GM08714 (cell line): ENCODE measurements around the gene NCOR2.

Experiments
- H3K4me3 ChIP-seq: fragments of 200-500 bp; sonication (Bioruptor generic); 2 replicates; pipeline ENCODE4 v1.5.1; 2014; ENCODE audit warnings: mild to moderate bottlenecking, low read length, inconsistent platforms
- ZNF274 ChIP-seq: IDR thresholded peaks from 2 replicates; pipeline ENCODE4 v1.6.1; 2012; ENCODE audit warnings: mild to moderate bottlenecking, low read depth, low read length

NCOR2 gene

GRCh38 chr12:124576061-124576650, 8.7 kb upstream of the NCOR2 start:
- H3K4me3 ChIP-seq = no peak overlapping the region
- no peak for TF ChIP-seq ZNF274

GRCh38 chr12:124573839-124574786, 6.7 kb upstream of the NCOR2 start:
- no peak overlapping the region for H3K4me3 ChIP-seq
- no peak for TF ChIP-seq ZNF274

- no peak overlapping the region for H3K4me3 ChIP-seq
- no peak for TF ChIP-seq ZNF274
Observed at GRCh38 chr12:124571556-124571955, 4.1 kb upstream of the NCOR2 start.

GRCh38 chr12:124570810-124571209, 3.4 kb upstream of the NCOR2 start:
- no peak for TF ChIP-seq ZNF274

GRCh38 chr12:124569375-124570148, 2.1 kb upstream of the NCOR2 start:
- H3K4me3 ChIP-seq = no peak overlapping the region
- TF ChIP-seq ZNF274 = no peak

More at GRCh38 chr12:124570810-124571209, 3.4 kb upstream of the NCOR2 start:
- no peak overlapping the region for H3K4me3 ChIP-seq

GRCh38 chr12:124568431-124569374, 1.3 kb upstream of the NCOR2 start:
- H3K4me3 ChIP-seq = no peak overlapping the region; the same call in 1 of the 2 replicates
- no peak for TF ChIP-seq ZNF274

GRCh38 chr12:124567673-124568373, 411 bp upstream of the NCOR2 start:
- H3K4me3 ChIP-seq = peak overlapping the region; percentile 39; the same call in 1 of the 2 replicates
- no peak for TF ChIP-seq ZNF274

GRCh38 chr12:124566161-124566996, 1.0 kb downstream of the NCOR2 start:
- peak overlapping the region; percentile 94 for H3K4me3 ChIP-seq
- no peak for TF ChIP-seq ZNF274

GRCh38 chr12:124565656-124566160, 1.7 kb downstream of the NCOR2 start:
- H3K4me3 ChIP-seq = peak overlapping the region; percentile 94
- no peak for TF ChIP-seq ZNF274

- TF ChIP-seq ZNF274 = no peak
- peak overlapping the region; percentile 3; the same call in 1 of the 2 replicates for H3K4me3 ChIP-seq
Observed at GRCh38 chr12:124564971-124565491, 2.4 kb downstream of the NCOR2 start.

- H3K4me3 ChIP-seq = peak overlapping the region; percentile 13; the same call in 1 of the 2 replicates
Observed at GRCh38 chr12:124564232-124564958, 3.0 kb downstream of the NCOR2 start.

More at GRCh38 chr12:124564232-124564958, 3.0 kb downstream of the NCOR2 start:
- TF ChIP-seq ZNF274 = no peak
